HG03280 (cell line): ENCODE measurements around the gene TMEM19.

Source experiments
- ATAC-seq: cut with Tn5 transposase; IDR thresholded peaks from one replicate; pipeline ENCODE4 v1.9.1; 2021; ENCODE audit warnings: mild to moderate bottlenecking, moderate library complexity; ENCODE audit not compliant: unreplicated experiment

Gene TMEM19

DNA sequence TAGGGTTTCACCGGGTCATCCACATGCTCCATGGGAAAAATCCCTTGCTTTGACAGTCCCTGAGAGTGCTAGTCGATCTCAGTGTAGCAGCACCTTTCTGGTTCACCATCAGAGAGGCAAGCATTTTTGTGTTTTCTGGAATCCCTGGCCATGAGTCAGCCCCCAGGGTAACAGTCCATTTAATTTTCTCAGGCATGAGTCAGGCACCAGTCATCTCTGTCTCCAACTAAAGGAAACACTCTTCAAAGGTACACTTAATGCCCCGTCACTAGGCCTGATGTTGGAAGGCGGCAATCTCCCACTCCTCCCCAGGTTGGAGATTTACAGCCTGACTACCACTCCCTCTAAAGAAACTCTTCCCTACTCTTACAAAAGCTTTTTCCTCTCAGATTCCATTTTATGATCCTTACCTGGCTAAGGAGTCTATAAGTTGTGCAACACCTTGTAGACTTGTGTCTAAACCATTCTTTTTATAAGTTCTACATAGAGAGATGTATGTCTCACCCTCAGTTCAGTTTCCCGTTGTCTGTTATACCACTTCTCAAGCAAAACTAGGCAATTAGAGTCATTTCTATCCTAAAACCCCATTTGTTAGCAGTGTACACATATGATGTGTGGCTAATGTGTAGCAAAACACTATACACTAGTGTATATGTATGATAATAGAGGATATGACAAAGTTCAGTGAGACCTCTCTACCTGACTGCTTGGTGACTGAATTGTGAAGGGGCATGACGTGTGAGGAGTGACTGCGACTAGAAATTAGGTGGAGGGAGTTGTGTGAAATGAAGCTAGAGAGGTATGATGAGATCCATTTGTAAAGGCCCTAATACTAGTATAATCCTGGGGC lies 24.6 kb downstream of the TMEM19 start:
- ATAC-seq: no peak

DNA sequence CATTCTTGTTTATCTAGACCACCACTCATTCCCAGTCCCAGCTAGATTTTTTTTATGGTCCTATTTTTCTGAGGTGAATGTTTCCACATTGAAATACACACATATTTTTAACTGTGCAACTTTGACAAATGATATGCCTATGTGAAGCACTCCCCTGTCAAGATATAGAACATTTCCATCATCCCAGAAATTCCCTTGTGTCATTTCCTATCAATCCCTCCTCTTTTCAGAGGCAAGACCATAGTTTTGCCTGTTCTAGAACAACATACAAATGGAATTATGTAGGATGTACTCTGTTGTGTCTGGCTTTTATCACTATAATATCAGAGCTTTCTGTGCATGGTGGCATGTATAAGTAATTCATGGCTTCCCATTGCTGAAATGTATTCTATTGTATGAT lies 32.7 kb downstream of the TMEM19 start:
- no peak for ATAC-seq

DNA sequence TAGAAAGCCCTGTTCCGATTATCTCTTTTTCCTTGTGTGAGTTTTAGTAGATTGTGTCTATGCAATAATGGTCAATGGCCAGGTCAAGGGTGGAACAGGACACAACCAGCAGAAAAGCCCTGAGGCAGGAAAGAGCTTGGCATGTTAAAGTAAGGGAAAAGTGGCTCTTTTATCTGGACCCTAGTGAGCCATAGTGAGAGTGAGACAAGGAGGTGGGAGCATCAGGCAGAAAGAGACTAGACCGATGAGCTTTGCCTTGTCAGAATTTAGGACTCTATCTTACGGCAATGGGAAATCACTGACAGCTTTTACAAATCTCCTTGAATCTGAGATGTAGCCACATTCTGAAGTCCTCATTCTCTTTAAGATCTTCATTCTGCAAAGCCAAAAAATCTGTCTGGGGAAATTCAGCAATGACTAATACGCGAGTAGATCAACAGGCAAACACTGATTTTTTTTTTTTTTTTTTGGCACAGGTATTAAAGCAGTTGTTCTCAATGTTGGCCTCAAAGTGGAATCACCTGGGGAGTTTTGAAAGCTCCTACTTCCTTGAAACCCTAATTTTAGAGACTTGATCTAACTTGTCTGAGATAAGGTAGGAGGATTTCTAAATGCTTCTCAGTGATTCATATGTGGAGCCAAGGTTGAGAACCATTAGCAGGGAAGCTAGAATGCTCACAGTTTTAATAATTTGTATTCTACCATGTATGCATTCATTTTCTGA lies 33.9 kb downstream of the TMEM19 start:
- ATAC-seq: no peak

DNA sequence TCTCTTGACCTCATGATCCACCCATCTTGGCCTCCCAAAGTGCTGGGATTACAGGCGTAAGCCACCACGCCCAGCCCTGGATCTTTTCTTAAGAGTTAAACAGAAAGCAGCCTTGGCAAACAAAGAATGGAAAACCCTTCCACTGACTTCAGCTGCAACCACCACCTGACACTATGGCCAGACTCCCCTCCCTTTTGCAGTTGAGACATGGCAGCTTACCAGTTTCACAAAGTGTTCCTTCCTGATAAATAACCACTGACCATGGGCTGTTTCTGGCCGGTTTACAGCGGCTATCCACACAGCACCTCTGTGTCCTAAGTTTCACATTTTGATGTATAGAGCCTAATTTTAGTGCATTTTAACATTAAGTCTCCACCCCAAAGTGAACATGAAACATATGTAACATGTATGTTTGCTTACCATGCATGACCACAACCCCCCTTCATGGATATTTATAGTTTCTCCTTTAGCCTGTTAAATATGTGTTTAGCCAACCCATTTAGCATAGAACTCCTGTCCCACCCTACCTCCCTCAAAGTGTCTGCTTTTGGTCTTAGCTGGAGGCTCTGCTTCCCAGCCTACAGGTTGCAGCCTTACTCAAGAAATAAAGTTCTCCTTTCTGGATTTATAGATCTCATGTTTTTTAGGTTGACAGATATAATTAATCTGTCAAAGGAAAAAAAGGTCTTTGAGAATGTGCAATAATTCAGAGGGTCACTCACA lies 36.1 kb downstream of the TMEM19 start:
- ATAC-seq: no peak

DNA sequence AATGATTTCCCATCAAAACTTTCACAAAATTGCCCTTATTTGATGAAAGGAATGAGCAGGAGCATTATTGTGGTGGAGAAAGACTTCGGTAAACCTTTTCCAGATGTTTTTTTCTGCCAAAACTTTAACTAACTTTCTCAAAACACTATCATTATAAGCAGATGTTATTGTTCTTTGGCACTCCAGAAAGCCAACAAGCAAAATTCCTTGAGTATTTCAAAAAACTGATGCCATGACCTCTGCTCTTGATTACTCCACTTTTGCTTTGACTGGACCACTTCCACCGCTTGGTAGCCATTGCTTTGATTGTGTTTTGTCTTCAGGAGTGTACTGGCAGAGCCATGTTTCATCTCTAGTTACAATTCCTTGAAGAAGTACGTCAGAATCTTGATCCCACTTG lies 39.1 kb downstream of the TMEM19 start:
- ATAC-seq: no peak

DNA sequence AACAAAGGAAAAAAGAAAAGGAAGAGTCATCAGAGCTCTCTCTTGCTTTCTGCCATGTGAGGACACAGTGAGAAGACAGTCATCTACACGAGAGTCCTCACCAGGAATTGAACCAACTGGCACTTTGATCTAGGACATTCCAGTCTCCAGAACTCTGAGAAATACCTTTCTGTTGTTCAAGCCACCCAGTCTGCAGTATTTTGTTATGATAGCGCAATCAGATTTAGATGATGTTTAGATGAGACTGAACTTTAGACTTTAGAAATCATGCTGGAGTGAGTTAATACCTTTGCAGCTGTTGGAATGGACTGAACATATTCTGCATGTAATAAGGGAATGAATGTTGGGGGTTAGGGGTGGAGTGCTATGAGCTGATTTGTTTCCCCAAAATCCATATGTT lies 40.7 kb downstream of the TMEM19 start:
- no peak for ATAC-seq

DNA sequence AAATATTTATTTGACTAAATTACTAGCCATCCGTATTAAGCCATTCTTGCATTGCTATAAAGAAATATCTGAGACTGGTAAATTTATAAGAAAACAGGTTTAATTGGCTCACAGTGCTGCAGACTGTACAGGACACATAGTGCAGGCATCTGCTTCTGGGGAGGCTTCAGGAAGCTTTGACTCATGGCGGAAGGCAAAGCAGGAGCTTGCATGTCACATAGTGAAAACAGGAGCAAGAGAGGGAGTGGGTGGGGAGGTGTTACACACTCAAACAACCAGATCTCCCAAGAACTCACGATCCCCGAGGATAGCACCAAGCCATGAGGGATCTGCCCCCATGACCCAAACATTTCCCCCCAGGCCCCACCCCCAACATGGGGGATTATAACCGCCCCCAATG lies 42.1 kb downstream of the TMEM19 start:
- ATAC-seq: no peak

DNA sequence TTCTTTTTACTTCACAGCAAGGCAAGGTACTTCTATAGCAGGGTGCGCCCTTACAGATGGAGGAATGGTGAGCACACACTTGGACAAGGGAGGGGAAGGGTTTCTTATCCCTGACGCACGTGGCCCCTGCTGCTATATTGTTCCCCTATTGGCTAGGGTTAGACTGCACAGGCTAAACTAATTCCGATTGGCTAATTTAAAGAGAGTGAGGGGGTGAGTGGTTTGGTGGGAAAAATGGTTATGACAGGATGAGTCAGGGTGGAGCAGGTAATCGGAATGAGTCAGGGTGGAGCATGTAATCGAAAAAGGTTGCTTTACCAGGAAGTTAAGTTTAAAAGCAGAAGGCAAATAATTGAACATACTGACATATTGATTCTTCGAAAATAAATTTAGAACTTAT lies 45.1 kb downstream of the TMEM19 start:
- ATAC-seq: no peak

DNA sequence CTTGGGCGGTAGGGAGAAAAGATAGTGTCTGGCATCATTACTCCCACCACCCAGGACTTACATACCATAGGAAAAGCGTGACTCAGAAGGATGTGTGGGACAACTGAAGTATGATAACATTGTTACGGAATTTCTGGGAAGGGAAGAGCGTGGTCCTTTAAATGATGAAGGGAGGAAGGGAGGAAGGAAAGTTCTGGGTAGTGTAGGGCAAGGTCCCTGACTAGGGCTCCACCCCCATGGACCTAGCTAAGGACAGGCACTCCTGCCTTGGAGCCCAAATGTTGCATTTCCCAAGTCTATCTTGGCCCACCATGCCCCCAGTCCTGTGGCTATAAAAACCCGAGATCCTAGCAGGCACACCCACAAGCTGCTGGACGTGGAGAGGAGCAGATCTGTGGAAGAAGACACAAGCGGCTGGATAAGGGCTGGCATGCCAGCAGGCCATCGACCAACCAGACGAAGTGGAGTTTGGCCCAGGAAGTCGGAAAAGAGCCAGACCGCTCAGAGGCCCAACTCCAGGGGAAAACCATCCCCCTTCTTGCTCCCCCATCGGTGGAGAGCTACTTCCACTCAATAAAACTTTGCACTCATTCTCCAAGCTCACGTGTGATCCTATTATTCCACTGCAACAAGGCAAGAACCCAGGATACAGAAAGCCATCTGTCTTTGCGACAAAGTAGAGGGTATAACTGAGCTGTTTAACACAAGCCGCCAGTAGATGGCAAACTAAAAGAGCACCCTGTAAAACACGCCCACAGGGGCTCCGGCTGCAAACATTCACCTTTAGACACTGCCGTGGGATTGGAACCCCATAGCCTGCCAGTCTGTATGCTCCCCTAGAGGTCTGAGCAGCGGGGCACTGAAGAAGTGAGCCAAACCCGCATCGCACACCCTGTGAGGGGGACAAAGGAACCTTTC lies 45.8 kb downstream of the TMEM19 start:
- no peak for ATAC-seq

DNA sequence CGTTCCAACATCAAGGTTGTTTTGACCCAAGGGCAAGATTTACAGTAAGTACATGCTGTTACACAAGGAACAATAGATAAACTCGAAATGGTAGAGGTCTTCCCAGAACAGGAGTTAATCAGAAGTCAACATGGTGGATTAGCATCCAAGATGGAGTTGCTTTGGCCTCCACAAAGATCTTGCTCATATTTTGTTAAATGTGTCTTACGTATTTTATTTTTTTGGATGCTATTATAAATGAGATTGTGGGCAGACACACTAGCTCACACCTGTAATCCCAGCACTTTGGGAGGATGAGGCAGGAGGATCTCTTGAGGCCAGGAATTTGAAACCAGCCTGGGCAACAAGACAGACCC lies 46.5 kb downstream of the TMEM19 start:
- no peak for ATAC-seq

DNA sequence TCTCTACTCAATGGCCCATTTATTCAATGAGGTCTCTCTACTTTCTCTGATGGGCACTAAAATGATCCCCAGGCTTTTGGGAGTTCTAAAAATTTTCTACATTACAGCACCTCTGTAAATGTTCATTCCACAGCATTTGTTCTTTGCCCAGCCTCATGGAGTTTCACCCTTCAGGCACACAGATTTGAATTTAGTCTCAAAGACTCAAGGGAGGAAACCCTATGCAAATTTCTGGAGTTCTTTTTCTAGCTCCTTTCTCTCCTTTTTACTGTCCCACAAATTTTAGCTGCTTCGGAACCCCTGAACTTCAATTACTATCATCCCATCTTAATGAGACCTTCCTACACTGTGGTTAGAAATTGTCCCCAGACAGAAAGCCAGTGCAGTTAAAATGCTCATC lies 51.3 kb downstream of the TMEM19 start:
- ATAC-seq: no peak

DNA sequence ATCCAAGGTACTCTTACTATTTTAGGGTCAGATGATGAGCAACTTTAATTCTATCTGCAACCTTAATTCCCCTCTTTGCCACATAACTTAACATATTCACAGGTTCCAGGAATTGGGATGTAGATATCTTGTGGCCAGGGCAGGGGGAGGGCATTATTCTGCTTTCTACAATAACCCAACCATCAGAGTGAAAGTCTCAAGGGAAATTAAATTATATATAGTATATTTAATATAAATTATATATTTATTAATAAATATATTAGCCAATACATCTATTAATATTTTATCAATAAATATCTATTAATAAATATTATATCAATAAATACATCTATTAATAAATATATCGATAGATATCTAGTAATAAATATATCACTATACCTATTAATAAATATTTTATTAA lies 57.1 kb downstream of the TMEM19 start:
- no peak for ATAC-seq

DNA sequence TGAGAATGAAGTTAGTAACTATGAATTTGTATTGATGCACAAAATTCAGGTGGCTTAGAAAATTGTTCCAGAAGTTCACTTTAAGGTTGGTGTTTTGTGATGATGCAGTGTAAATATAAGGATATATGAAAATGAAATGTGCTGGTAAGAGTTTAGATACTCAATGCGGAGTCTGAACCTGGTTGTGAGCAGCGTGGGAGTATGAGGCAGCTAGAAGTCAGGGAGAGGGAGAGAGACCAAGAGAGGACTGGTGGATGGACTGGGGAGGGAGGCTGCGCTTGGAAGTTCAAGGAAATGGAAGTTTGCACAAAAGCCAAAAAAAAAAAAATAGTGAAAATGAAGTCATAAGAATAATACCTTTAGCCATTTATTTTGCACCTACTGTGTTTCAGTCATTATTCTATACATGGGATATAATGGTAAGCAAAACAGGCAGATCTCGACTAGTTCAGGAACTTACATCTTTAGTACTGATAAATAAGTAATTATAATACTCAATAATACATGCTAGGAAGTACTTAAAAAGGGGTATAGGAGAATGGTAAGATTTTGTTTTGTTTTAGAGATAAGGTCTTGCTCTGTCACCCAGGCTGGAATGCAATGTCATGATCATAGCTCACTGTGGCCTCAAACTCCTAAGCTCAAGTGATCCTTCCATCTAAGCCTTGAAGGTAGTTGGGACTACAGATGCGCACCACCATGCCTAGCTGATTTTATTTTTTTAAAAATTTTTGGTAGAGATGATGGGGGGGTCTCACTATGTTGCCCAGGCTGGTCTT lies 58.8 kb downstream of the TMEM19 start:
- ATAC-seq: no peak

DNA sequence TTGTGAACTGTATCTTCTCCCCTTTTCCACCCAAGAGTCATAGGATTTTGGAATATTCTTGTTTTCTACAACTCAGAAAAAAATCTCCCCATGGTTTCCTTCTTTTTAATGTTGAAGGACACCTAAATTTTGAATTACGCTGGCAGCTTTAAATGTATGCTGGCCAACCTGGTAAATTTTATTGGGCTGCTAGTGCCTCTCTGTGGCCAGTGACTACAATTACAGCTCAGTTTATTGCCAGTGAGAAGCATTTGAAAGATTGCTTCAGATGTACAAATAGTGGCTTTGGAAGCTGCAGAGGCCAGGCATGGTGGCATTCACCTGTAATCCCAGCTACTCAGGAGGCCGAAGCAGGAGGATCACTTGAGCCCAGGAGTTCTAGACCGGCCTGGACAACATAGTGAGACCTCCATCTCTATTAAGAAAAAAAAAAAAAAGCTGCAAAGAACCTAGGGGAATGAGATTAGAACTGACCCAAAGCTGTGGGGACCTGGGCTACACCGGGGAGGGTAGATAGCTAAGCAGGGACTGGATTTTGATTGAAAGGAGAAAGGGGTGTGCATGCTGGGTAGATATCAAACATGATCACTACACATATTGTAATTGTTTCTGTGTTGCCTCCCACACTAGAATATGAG lies 61.2 kb downstream of the TMEM19 start:
- peak; percentile 95 for ATAC-seq

DNA sequence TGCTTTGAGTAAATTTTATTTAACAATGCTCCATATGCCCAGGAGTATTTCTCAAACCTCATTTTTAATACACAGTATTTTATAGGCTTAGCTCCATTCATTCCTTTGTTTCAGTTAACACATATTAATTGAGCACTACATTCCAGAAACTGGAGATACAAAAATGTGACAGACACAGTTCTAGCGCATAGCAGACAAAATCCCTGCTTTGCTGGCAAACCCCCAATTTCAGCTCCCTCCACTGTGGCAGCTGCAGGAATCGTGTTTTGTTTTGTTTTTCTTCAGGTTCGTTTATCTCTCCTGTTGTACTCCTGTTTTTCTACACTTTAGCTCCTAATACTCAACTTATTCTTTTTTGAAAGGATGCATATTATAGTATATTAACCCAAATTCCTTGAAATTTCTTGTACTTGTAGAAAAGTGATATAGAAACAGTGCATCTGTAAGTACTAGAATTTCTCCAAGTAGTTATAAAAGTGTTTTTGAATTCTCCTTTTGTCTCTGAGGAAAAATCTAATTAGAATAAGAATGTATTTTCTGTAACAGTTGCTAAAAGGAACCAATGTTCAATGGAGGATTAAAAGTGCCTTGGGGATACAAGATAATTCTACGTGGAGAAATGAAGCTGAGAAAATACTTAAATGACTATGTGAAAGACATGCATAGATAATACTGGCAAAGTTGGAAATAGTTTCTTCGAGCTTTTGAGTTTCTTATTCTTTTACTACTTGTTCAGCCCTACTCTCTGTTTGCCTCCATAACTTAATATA lies 62.4 kb downstream of the TMEM19 start:
- no peak for ATAC-seq

DNA sequence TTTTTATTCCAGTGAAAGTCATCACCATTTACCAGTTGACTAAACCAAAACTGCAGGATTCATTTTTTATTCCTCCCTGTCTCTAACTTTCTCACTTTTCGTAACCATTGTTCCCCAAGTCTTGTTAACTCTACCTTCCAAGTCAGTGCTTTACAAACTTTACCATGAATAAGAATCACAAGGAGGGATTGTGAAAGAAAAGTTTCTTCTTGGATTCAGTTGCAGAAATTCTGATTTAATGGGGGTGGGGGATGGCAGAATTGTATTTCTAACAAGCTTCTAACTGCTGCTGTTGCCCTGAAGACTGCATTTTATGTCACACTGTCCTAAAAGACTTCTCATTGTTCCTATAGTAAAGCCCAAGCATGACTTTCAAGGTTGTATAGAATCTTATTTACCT lies 63.8 kb downstream of the TMEM19 start:
- ATAC-seq: no peak

DNA sequence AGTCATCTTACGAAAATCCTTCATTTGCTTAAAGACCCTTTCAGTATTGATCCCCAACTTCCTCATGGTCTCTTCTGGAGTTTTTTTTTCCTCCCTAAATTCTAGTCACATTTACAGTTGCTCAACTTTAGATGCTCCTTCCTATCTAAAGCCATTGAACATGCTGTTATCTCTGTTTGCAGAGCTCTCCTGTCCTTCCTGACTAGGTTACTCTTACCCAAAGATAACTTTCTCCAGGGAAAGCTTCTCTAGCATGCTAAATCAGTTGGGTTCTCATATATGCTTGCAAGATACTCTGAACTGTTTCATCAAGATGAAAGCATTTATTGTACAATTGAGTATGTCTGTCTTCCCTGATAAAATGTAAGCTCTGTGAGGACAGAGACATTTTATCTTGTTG lies 67.0 kb downstream of the TMEM19 start:
- ATAC-seq: no peak
